ENCODE measurements around the gene EHD1. TPM values are rescaled to one million over a fixed set of nuclear protein-coding genes. Genes with fewer than 3 reads are reported as not detected.
A peak's percentile ranks its signal among the peaks of the same experiment; 100 is the strongest.

Gene EHD1
- total and polyA plus RNA-seq, 4 donors: 40.9 to 102 (median 79.1) TPM

GRCh38 chr11:64884019-64884418, 5.6 kb upstream of the EHD1 start:
- no peak overlapping the region for H3K27ac ChIP-seq (ENCODE audit: low read depth, low read length)
- 88% methylated on average over 7 of the region's 8 CpGs for WGBS (ENCODE audit: insufficient coverage)
- DNase-seq (ENCODE audit: low read depth in 4 of 6, low spot score in 6 of 6): no peak
- no peak overlapping the region for H3K4me3 ChIP-seq (ENCODE audit: low read depth, low read length)
- no peaks in the 10 kb centered on the region for H3K9me3 ChIP-seq (ENCODE audit: control insufficient read depth, insufficient read depth, low read length)
- H3K36me3 ChIP-seq (ENCODE audit: control insufficient read depth, insufficient read depth, low read length): no peaks in the 10 kb centered on the region
- no peaks in the 10 kb centered on the region for H3K27me3 ChIP-seq (ENCODE audit: control insufficient read depth, insufficient read depth, low read length)
- H3K4me1 ChIP-seq (ENCODE audit: control insufficient read depth, insufficient read depth, low read length): peaks cover 38% of the 10 kb centered on the region

- H3K27ac ChIP-seq (ENCODE audit: low read depth, low read length): no peak overlapping the region
- no peaks in the 10 kb centered on the region for H3K9me3 ChIP-seq (ENCODE audit: control insufficient read depth, insufficient read depth, low read length)
- 85% methylated on average over 5 of the region's 5 CpGs for WGBS (ENCODE audit: insufficient coverage)
- no peak overlapping the region for H3K4me3 ChIP-seq (ENCODE audit: low read depth, low read length)
- H3K36me3 ChIP-seq (ENCODE audit: control insufficient read depth, insufficient read depth, low read length): no peaks in the 10 kb centered on the region
- H3K27me3 ChIP-seq (ENCODE audit: control insufficient read depth, insufficient read depth, low read length): no peaks in the 10 kb centered on the region
- H3K4me1 ChIP-seq (ENCODE audit: control insufficient read depth, insufficient read depth, low read length): peaks cover 39% of the 10 kb centered on the region
- DNase-seq (ENCODE audit: low read depth in 4 of 6, low spot score in 6 of 6): no peak
These were observed 5.2 kb upstream of the EHD1 start for GRCh38 chr11:64883575-64883974.

GRCh38 chr11:64882243-64882642, 3.8 kb upstream of the EHD1 start:
- no peak for DNase-seq (ENCODE audit: low read depth in 4 of 6, low spot score in 6 of 6)
- Histone ChIP-seq H3K4me1 (ENCODE audit: control insufficient read depth, insufficient read depth, low read length) (peaks cover 36% of the 10 kb centered on the region), H3K36me3 (ENCODE audit: control insufficient read depth, insufficient read depth, low read length) (peaks cover 2% of the 10 kb centered on the region), H3K27ac (ENCODE audit: low read depth, low read length) (no peak overlapping the region), H3K27me3 (ENCODE audit: control insufficient read depth, insufficient read depth, low read length) (no peaks in the 10 kb centered on the region), H3K4me3 (ENCODE audit: low read depth, low read length) (no peak overlapping the region), H3K9me3 (ENCODE audit: control insufficient read depth, insufficient read depth, low read length) (no peaks in the 10 kb centered on the region)
- no CpG with 5 or more reads among the region's 5 CpGs for WGBS (ENCODE audit: insufficient coverage)

GRCh38 chr11:64881476-64881875, 3.1 kb upstream of the EHD1 start:
- no peak overlapping the region for H3K4me3 ChIP-seq (ENCODE audit: low read depth, low read length)
- H3K27ac ChIP-seq (ENCODE audit: low read depth, low read length): no peak overlapping the region
- peaks cover 2% of the 10 kb centered on the region for H3K36me3 ChIP-seq (ENCODE audit: control insufficient read depth, insufficient read depth, low read length)
- peak in 1 of 6 donors; percentile 68 for DNase-seq (ENCODE audit: low read depth in 4 of 6, low spot score in 6 of 6)
- WGBS (ENCODE audit: insufficient coverage): 93% methylated on average over 3 of the region's 8 CpGs
- H3K27me3 ChIP-seq (ENCODE audit: control insufficient read depth, insufficient read depth, low read length): no peaks in the 10 kb centered on the region
- no peaks in the 10 kb centered on the region for H3K9me3 ChIP-seq (ENCODE audit: control insufficient read depth, insufficient read depth, low read length)
- H3K4me1 ChIP-seq (ENCODE audit: control insufficient read depth, insufficient read depth, low read length): peaks cover 44% of the 10 kb centered on the region

GRCh38 chr11:64880240-64881001, 2.0 kb upstream of the EHD1 start:
- Histone ChIP-seq H3K27ac (ENCODE audit: low read depth, low read length) (peak overlapping the region; percentile 94), H3K27me3 (ENCODE audit: control insufficient read depth, insufficient read depth, low read length) (no peaks in the 10 kb centered on the region), H3K4me3 (ENCODE audit: low read depth, low read length) (no peak overlapping the region), H3K4me1 (ENCODE audit: control insufficient read depth, insufficient read depth, low read length) (peaks cover 54% of the 10 kb centered on the region), H3K9me3 (ENCODE audit: control insufficient read depth, insufficient read depth, low read length) (no peaks in the 10 kb centered on the region), H3K36me3 (ENCODE audit: control insufficient read depth, insufficient read depth, low read length) (peaks cover 6% of the 10 kb centered on the region)
- 38% methylated on average over 10 of the region's 14 CpGs for WGBS (ENCODE audit: insufficient coverage)
- DNase-seq (ENCODE audit: low read depth in 4 of 6, low spot score in 6 of 6): peak in 1 of 6 donors; percentile 60

- H3K4me3 ChIP-seq (ENCODE audit: low read depth, low read length): peak overlapping the region; percentile 96
- 14% methylated on average over 12 of the region's 16 CpGs for WGBS (ENCODE audit: insufficient coverage)
- no peaks in the 10 kb centered on the region for H3K9me3 ChIP-seq (ENCODE audit: control insufficient read depth, insufficient read depth, low read length)
- H3K27ac ChIP-seq (ENCODE audit: low read depth, low read length): peak overlapping the region; percentile 94
- peaks cover 9% of the 10 kb centered on the region for H3K36me3 ChIP-seq (ENCODE audit: control insufficient read depth, insufficient read depth, low read length)
- DNase-seq (ENCODE audit: low read depth in 4 of 6, low spot score in 6 of 6): no peak
- peaks cover 65% of the 10 kb centered on the region for H3K4me1 ChIP-seq (ENCODE audit: control insufficient read depth, insufficient read depth, low read length)
- H3K27me3 ChIP-seq (ENCODE audit: control insufficient read depth, insufficient read depth, low read length): no peaks in the 10 kb centered on the region
These were observed 951 bp upstream of the EHD1 start for GRCh38 chr11:64879244-64879900.

GRCh38 chr11:64878223-64878493, 263 bp downstream of the EHD1 start:
- peak overlapping the region; percentile 96 for H3K4me3 ChIP-seq (ENCODE audit: low read depth, low read length)
- no peaks in the 10 kb centered on the region for H3K27me3 ChIP-seq (ENCODE audit: control insufficient read depth, insufficient read depth, low read length)
- H3K27ac ChIP-seq (ENCODE audit: low read depth, low read length): peak overlapping the region; percentile 85
- H3K9me3 ChIP-seq (ENCODE audit: control insufficient read depth, insufficient read depth, low read length): no peaks in the 10 kb centered on the region
- 0% methylated on average over 21 of the region's 21 CpGs for WGBS (ENCODE audit: insufficient coverage)
- H3K4me1 ChIP-seq (ENCODE audit: control insufficient read depth, insufficient read depth, low read length): peaks cover 71% of the 10 kb centered on the region
- peaks cover 18% of the 10 kb centered on the region for H3K36me3 ChIP-seq (ENCODE audit: control insufficient read depth, insufficient read depth, low read length)
- DNase-seq (ENCODE audit: low read depth in 4 of 6, low spot score in 6 of 6): no peak

- Histone ChIP-seq H3K27me3 (ENCODE audit: control insufficient read depth, insufficient read depth, low read length) (no peaks in the 10 kb centered on the region), H3K4me1 (ENCODE audit: control insufficient read depth, insufficient read depth, low read length) (peaks cover 76% of the 10 kb centered on the region), H3K9me3 (ENCODE audit: control insufficient read depth, insufficient read depth, low read length) (no peaks in the 10 kb centered on the region), H3K4me3 (ENCODE audit: low read depth, low read length) (peak overlapping the region; percentile 96), H3K27ac (ENCODE audit: low read depth, low read length) (peak overlapping the region; percentile 85), H3K36me3 (ENCODE audit: control insufficient read depth, insufficient read depth, low read length) (peaks cover 24% of the 10 kb centered on the region)
- under 1% methylated on average over 38 of the region's 41 CpGs for WGBS (ENCODE audit: insufficient coverage)
- DNase-seq (ENCODE audit: low read depth in 4 of 6, low spot score in 6 of 6): peak in 1 of 6 donors; percentile 41
These were observed 815 bp downstream of the EHD1 start for GRCh38 chr11:64877390-64878222.

- 22% methylated on average over 14 of the region's 14 CpGs for WGBS (ENCODE audit: insufficient coverage)
- Histone ChIP-seq H3K36me3 (ENCODE audit: control insufficient read depth, insufficient read depth, low read length) (peaks cover 29% of the 10 kb centered on the region), H3K27ac (ENCODE audit: low read depth, low read length) (peak overlapping the region; percentile 85), H3K4me1 (ENCODE audit: control insufficient read depth, insufficient read depth, low read length) (peaks cover 80% of the 10 kb centered on the region), H3K4me3 (ENCODE audit: low read depth, low read length) (peak overlapping the region; percentile 96), H3K27me3 (ENCODE audit: control insufficient read depth, insufficient read depth, low read length) (no peaks in the 10 kb centered on the region), H3K9me3 (ENCODE audit: control insufficient read depth, insufficient read depth, low read length) (no peaks in the 10 kb centered on the region)
- no peak for DNase-seq (ENCODE audit: low read depth in 4 of 6, low spot score in 6 of 6)
These were observed 1.5 kb downstream of the EHD1 start for GRCh38 chr11:64876835-64877341.
